ENCODE data around the gene TRIM9. TPM values are rescaled to one million over a fixed set of nuclear protein-coding genes. Genes with fewer than 3 reads are reported as not detected.

Gene TRIM9
- total and polyA plus RNA-seq, 2 experiments from 2014 or later = 4.4 to 6.2 TPM

DNA sequence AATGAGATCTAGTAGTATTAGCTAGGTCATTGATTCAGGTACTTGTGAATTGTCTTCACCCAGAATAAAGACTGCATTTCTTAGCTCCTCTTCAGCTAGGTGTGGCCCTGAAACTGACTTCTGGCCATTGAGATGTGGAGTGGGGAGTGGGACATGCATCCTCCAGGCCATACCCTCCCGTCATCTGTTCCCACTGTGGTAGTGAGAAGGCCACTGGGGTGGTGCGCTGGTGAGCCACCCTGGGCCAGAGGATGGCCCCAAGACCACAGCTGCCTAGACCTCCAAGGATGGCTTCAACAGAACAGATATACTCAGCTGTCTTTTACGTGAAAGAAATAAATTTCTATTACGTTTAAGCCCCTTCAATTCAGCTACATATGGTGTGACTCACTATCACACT, 36.5 kb downstream of the TRIM9 start:
- peaks cover 8% of the 10 kb centered on the region; the same call in 1 of the 3 replicates for H3K36me3 Mint-ChIP-seq (ENCODE audit: low read depth)
- no peaks in the 10 kb centered on the region for H3K4me1 Mint-ChIP-seq
- Histone ChIP-seq H3K27ac (ENCODE audit: low read depth) (no peak overlapping the region), H3K36me3 (ENCODE audit: insufficient read depth) (no peaks in the 10 kb centered on the region), H4K20me1 (replicated peaks; ENCODE audit: insufficient read depth) (no peaks in the 10 kb centered on the region), H3K4me1 (ENCODE audit: insufficient read depth) (no peaks in the 10 kb centered on the region), H3F3A (replicated peaks; ENCODE audit: low read depth) (no peaks in the 10 kb centered on the region), H3K79me2 (replicated peaks; ENCODE audit: insufficient read depth) (no peaks in the 10 kb centered on the region), H3K27me3 (ENCODE audit: insufficient read depth) (no peaks in the 10 kb centered on the region), H2AFZ (no peak overlapping the region), H3K4me2 (no peak overlapping the region), H3K9me2 (ENCODE audit: insufficient read depth) (no peaks in the 10 kb centered on the region), H3K4me3 (no peak overlapping the region)
- ATAC-seq (no peak), DNase-seq (ENCODE audit: low spot score) (no peak)
- H3K27me3 Mint-ChIP-seq (ENCODE audit: insufficient read depth, low read depth, poor library complexity) = peaks cover 3% of the 10 kb centered on the region
- H3K9me3 Mint-ChIP-seq = peaks cover 10% of the 10 kb centered on the region; the same call in 1 of the 3 replicates
- H3K27ac Mint-ChIP-seq = no peak overlapping the region
- no peak overlapping the region for H3K4me3 Mint-ChIP-seq
- TF ChIP-seq CREB1 (CRISPR knock-in tag; IDR thresholded peaks at IDR 0.05; ENCODE audit: low read depth) (no peak), STAT1 (IDR thresholded peaks at IDR 0.05; ENCODE audit: unreplicated experiment) (no peak), ZNF114 (CRISPR knock-in tag; IDR thresholded peaks at IDR 0.05) (no peak), ZNF331 (CRISPR knock-in tag; IDR thresholded peaks at IDR 0.05; ENCODE audit: low read depth) (no peak), EZH2 (IDR thresholded peaks at IDR 0.05; ENCODE audit: low read depth, unreplicated experiment) (no peak), JUNB (IDR thresholded peaks at IDR 0.05; ENCODE audit: unreplicated experiment) (no peak), EZH2phosphoT487 (IDR thresholded peaks at IDR 0.05; ENCODE audit: unreplicated experiment) (no peak)
- TF ChIP-seq, protein P1, sequence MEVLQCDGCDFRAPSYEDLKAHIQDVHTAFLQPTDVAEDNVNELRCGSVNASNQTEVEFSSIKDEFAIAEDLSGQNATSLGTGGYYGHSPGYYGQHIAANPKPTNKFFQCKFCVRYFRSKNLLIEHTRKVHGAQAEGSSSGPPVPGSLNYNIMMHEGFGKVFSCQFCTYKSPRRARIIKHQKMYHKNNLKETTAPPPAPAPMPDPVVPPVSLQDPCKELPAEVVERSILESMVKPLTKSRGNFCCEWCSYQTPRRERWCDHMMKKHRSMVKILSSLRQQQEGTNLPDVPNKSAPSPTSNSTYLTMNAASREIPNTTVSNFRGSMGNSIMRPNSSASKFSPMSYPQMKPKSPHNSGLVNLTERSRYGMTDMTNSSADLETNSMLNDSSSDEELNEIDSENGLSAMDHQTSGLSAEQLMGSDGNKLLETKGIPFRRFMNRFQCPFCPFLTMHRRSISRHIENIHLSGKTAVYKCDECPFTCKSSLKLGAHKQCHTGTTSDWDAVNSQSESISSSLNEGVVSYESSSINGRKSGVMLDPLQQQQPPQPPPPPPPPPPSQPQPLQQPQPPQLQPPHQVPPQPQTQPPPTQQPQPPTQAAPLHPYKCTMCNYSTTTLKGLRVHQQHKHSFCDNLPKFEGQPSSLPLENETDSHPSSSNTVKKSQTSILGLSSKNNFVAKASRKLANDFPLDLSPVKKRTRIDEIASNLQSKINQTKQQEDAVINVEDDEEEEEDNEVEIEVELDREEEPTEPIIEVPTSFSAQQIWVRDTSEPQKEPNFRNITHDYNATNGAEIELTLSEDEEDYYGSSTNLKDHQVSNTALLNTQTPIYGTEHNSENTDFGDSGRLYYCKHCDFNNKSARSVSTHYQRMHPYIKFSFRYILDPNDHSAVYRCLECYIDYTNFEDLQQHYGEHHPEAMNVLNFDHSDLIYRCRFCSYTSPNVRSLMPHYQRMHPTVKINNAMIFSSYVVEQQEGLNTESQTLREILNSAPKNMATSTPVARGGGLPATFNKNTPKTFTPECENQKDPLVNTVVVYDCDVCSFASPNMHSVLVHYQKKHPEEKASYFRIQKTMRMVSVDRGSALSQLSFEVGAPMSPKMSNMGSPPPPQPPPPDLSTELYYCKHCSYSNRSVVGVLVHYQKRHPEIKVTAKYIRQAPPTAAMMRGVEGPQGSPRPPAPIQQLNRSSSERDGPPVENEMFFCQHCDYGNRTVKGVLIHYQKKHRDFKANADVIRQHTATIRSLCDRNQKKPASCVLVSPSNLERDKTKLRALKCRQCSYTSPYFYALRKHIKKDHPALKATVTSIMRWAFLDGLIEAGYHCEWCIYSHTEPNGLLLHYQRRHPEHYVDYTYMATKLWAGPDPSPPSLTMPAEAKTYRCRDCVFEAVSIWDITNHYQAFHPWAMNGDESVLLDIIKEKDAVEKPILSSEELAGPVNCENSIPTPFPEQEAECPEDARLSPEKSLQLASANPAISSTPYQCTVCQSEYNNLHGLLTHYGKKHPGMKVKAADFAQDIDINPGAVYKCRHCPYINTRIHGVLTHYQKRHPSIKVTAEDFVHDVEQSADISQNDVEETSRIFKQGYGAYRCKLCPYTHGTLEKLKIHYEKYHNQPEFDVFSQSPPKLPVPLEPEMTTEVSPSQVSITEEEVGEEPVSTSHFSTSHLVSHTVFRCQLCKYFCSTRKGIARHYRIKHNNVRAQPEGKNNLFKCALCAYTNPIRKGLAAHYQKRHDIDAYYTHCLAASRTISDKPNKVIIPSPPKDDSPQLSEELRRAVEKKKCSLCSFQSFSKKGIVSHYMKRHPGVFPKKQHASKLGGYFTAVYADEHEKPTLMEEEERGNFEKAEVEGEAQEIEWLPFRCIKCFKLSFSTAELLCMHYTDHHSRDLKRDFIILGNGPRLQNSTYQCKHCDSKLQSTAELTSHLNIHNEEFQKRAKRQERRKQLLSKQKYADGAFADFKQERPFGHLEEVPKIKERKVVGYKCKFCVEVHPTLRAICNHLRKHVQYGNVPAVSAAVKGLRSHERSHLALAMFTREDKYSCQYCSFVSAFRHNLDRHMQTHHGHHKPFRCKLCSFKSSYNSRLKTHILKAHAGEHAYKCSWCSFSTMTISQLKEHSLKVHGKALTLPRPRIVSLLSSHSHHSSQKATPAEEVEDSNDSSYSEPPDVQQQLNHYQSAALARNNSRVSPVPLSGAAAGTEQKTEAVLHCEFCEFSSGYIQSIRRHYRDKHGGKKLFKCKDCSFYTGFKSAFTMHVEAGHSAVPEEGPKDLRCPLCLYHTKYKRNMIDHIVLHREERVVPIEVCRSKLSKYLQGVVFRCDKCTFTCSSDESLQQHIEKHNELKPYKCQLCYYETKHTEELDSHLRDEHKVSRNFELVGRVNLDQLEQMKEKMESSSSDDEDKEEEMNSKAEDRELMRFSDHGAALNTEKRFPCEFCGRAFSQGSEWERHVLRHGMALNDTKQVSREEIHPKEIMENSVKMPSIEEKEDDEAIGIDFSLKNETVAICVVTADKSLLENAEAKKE (CRISPR knock-in tag; IDR thresholded peaks at IDR 0.05) = no peak
